CD4-positive, alpha-beta memory T cell (primary cell): Measurements from ENCODE around the gene PGK1. TPM values are rescaled to one million over a fixed set of nuclear protein-coding genes. Genes with fewer than 3 reads are reported as not detected.
"Not testable (repeated sequence)": the region's sequence is repeated elsewhere in the genome, so short reads cannot be mapped to it uniquely, and the experiment has no call there.

ENCODE experiments used
- CTCF ChIA-PET: fragments of 350-600 bp; sonication (Branson Sonifier 250); formaldehyde crosslinking; loops from one replicate; lab custom pipeline; 2021; ENCODE audit warnings: inconsistent platforms; ENCODE audit not compliant: partially characterized antibody; lab: Charles Lee
- POLR2A ChIA-PET: fragments of 350-600 bp; sonication (Branson Sonifier 250); formaldehyde crosslinking; loops from one replicate; lab custom pipeline; 2021; ENCODE audit not compliant: partially characterized antibody; lab: Charles Lee
- DNase-seq, 5 donors: peaks; one replicate each; pipeline versions ENCODE4 v3.0.0 to v3.0.0-alpha.2; 2020 to 2022; ENCODE audit warnings: mixed read lengths in 1 of 5
- H3K27ac ChIP-seq: one replicate; pipeline ENCODE4 v1.7.0; 2013; ENCODE audit warnings: low read depth, low read length
- H3K27me3 ChIP-seq: 2 replicates; pipeline ENCODE4 v1.7.0; 2013; ENCODE audit warnings: mild to moderate bottlenecking, low read length, moderate library complexity; ENCODE audit not compliant: insufficient read depth
- H3K36me3 ChIP-seq: 2 replicates; pipeline ENCODE4 v1.7.0; 2013; ENCODE audit warnings: mild to moderate bottlenecking, low read length, moderate library complexity; ENCODE audit not compliant: insufficient read depth
- H3K4me1 ChIP-seq: 2 replicates; pipeline ENCODE4 v1.7.0; 2013; ENCODE audit warnings: mild to moderate bottlenecking, low read length, moderate library complexity; ENCODE audit not compliant: insufficient read depth
- H3K4me3 ChIP-seq, 2 donors: one replicate each; pipeline ENCODE4 v1.7.0; 2013; ENCODE audit warnings: low read length in 2 of 2, mild to moderate bottlenecking in 1 of 2
- H3K9me3 ChIP-seq, 2 donors: one replicate each; pipeline ENCODE4 v1.7.0; 2013; ENCODE audit warnings: low read length in 2 of 2, control low read depth in 1 of 2; ENCODE audit not compliant: control insufficient read depth in 1 of 2
- H3K27ac Mint-ChIP-seq, 7 donors: one replicate each; pipeline ENCODE4 v1.8.0; 2020 to 2021; ENCODE audit warnings: mixed read lengths in 7 of 7, mild to moderate bottlenecking in 6 of 7, inconsistent platforms in 3 of 7, moderate library complexity in 3 of 7
- H3K27me3 Mint-ChIP-seq, 2 donors: one replicate each; pipeline ENCODE4 v1.8.0; 2020 to 2021; ENCODE audit warnings: mixed read lengths in 2 of 2
- H3K36me3 Mint-ChIP-seq, 2 donors: one replicate each; pipeline ENCODE4 v1.8.0; 2020 to 2021; ENCODE audit warnings: mixed read lengths in 2 of 2, inconsistent platforms in 1 of 2, mild to moderate bottlenecking in 1 of 2
- H3K4me1 Mint-ChIP-seq, 4 donors: one replicate each; pipeline ENCODE4 v1.8.0; 2020 to 2021; ENCODE audit warnings: mixed read lengths in 4 of 4, mild to moderate bottlenecking in 1 of 4
- H3K4me3 Mint-ChIP-seq, 8 donors: one replicate each; pipeline ENCODE4 v1.8.0; 2020 to 2021; ENCODE audit warnings: mixed read lengths in 8 of 8, mild to moderate bottlenecking in 7 of 8, moderate library complexity in 6 of 8, inconsistent platforms in 3 of 8
- H3K9me3 Mint-ChIP-seq, 8 donors: one replicate each; pipeline ENCODE4 v1.8.0; 2020 to 2021; ENCODE audit warnings: mixed read lengths in 8 of 8, mild to moderate bottlenecking in 5 of 8, inconsistent platforms in 3 of 8, moderate library complexity in 1 of 8
- intact Hi-C: fragments of 100-400 bp; cut with micrococcal nuclease; formaldehyde crosslinking; loops from one replicate; pipeline ENCODE4 v1.15.1; 2023
- polyA plus RNA-seq, 2 donors: library from polyadenylated mRNA; unstranded; fragments of 300-500 nt; fragmentation: Illumina TruSeq; gene quantifications; one replicate each; pipeline ENCODE4 v1.2.3, GENCODE V29; 2021
- total RNA-seq, 2 experiments: library from RNA; stranded (reverse); gene quantifications; one replicate each; pipeline ENCODE4 v1.2.3, GENCODE V29; 2021

PGK1 gene
- total and polyA plus RNA-seq, 4 experiments from 2014 or later = 205 to 867 (median 335) TPM

- peaks cover 3 to 7% (median 5%) of the 10 kb centered on the region in 4 donors for H3K4me1 Mint-ChIP-seq
- H3K36me3 Mint-ChIP-seq = peaks cover 0 to 2% of the 10 kb centered on the region in 2 donors
- CTCF ChIA-PET = interaction anchor here (1.0 to 1.6 kb wide), 5 partner anchors 15 to 240 kb away, joined by 3 to 5 read pairs (median 3); partner anchors contain the start of gene COX7B
- intact Hi-C loops = loop anchor here (2.0 to 10.0 kb wide), 4 partner anchors 35 to 1115 kb away; partner anchors contain the start of gene PGK1
- H3K9me3 Mint-ChIP-seq = no peaks in the 10 kb centered on the region
- H3K27ac ChIP-seq = peak within 1 kb of the TSS; percentile 85
- no peaks in the 10 kb centered on the region for H3K9me3 ChIP-seq
- H3K27me3 ChIP-seq = no peaks in the 10 kb centered on the region
- H3K27ac Mint-ChIP-seq = peak within 1 kb of the TSS; percentile 89 to 97 (median 95)
- H3K36me3 ChIP-seq = no peaks in the 10 kb centered on the region
- H3K27me3 Mint-ChIP-seq = no peaks in the 10 kb centered on the region
- DNase-seq = peak; percentile 80 to 89 (median 83)
- H3K4me3 ChIP-seq = peak within 1 kb of the TSS; percentile 29 to 67
- peaks cover 6% of the 10 kb centered on the region for H3K4me1 ChIP-seq
- H3K4me3 Mint-ChIP-seq = peak within 1 kb of the TSS; percentile 91 to 97 (median 94)
- POLR2A ChIA-PET = interaction anchor here (0.6 to 2.4 kb wide), 16 partner anchors 9 to 942 kb away, joined by 3 to 7 read pairs (median 4); partner anchors contain the start of genes ATP7A and PGK1
Measured at GRCh38 chrX:78139160-78140123, 35.4 kb downstream of the PGK1 start, which contains the start of gene TAF9B. Gene TAF9B (minus strand): TSS chrX:78139650. CDS start chrX:78139611, 39 bp downstream.

- ChIA-PET POLR2A (interaction anchor here (0.8 to 2.4 kb wide), 6 partner anchors 10 to 182 kb away, joined by 3 to 7 read pairs (median 4); partner anchors contain the start of gene PGK1), CTCF (interaction anchor here (1.0 to 1.6 kb wide), 3 partner anchors 60 to 241 kb away, joined by 3 to 4 read pairs (median 3); partner anchors contain the start of gene COX7B)
- no peaks in the 10 kb centered on the region for H3K9me3 ChIP-seq
- Mint-ChIP-seq H3K27me3 (no peaks in the 10 kb centered on the region), H3K9me3 (no peaks in the 10 kb centered on the region), H3K27ac (peak overlapping the region in 5 of 7 donors; percentile 73 to 95 (median 94)), H3K36me3 (peaks cover 0 to 2% of the 10 kb centered on the region in 2 donors), H3K4me1 (peaks cover 3 to 7% (median 5%) of the 10 kb centered on the region in 4 donors), H3K4me3 (peak overlapping the region; percentile 4 to 97 (median 88))
- H3K4me3 ChIP-seq = no peak overlapping the region
- H3K27ac ChIP-seq = no peak overlapping the region
- H3K27me3 ChIP-seq = no peaks in the 10 kb centered on the region
- H3K36me3 ChIP-seq = no peaks in the 10 kb centered on the region
- DNase-seq = no peak
- intact Hi-C loops = no loop called here
- peaks cover 6% of the 10 kb centered on the region for H3K4me1 ChIP-seq
Measured at GRCh38 chrX:78140206-78140605, 36.2 kb downstream of the PGK1 start.

DNA sequence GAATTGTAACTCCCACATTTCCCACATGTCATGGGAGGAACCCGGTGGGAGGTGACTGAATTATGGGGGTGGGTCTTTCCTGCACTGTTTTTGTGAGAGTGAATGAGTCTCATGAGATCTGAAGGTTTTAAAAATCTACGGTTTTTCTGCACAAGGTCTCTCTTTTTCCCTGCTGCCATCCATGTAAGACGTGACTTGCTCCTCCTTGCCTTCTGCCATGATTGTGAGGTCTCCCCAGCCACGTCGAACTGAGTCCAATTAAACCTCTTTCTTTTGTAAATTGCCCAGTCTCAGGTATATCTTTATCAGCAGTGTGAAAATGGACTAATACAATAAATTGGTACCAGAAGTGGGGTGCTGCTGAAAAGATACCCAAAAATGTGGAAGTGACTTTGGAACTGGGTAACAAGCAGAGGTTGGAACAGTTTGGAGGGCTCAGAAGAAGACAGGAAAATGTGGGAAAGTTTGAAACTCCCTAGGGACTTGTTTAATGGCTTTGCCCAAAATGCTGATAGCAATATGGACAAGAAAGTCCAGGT, 43.0 kb downstream of the PGK1 start:
- H3K27me3 Mint-ChIP-seq, H3K27ac ChIP-seq, H3K4me1 Mint-ChIP-seq, H3K27ac Mint-ChIP-seq, POLR2A ChIA-PET, H3K9me3 ChIP-seq, H3K4me3 Mint-ChIP-seq, H3K4me1 ChIP-seq, H3K36me3 Mint-ChIP-seq, H3K36me3 ChIP-seq, DNase-seq, H3K4me3 ChIP-seq, H3K27me3 ChIP-seq, intact Hi-C loops, CTCF ChIA-PET: not testable (repeated sequence)
- peaks cover 0 to 31% (median 20%) of the 10 kb centered on the region in 8 donors for H3K9me3 Mint-ChIP-seq

- DNase-seq = peak in 3 of 5 donors; percentile 13 to 39 (median 21)
- H3K9me3 ChIP-seq, H3K36me3 ChIP-seq, H3K4me1 ChIP-seq, H3K9me3 Mint-ChIP-seq, H3K27me3 Mint-ChIP-seq, H3K36me3 Mint-ChIP-seq, H3K27ac ChIP-seq, H3K27me3 ChIP-seq, intact Hi-C loops, H3K4me3 ChIP-seq, CTCF ChIA-PET: not testable (repeated sequence)
- H3K4me3 Mint-ChIP-seq = peak overlapping the region in 4 of 8 donors; percentile 36 to 55 (median 47)
- peak overlapping the region in 5 of 7 donors; percentile 10 to 85 (median 45) for H3K27ac Mint-ChIP-seq
- POLR2A ChIA-PET = interaction anchor here (0.6 to 1.7 kb wide), 2 partner anchors 9 to 18 kb away, joined by 3 to 5 read pairs; partner anchors contain the start of gene TAF9B
- peaks cover 6 to 23% (median 8%) of the 10 kb centered on the region in 4 donors for H3K4me1 Mint-ChIP-seq
Measured at GRCh38 chrX:78157373-78157772, 53.3 kb downstream of the PGK1 start.

DNA sequence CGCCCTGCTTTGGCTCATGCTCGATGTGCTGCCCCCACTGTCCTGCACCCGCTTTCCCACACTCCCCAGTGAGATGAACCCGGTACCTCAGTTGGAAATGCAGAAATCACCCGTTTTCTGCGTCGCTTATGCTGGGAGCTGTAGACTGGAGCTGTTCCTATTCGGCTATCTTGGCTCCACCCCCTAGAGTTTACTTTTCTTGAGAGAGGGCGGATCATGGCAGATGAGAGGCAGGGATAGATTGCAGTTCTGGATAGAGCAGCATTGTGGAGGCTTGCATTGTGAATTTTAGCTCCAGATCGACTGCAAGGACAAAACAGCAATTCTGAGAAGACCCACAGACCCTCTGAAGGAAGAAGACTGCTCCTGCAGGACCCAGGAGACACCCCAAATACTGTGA, 53.8 kb downstream of the PGK1 start:
- H3K4me3 ChIP-seq, H3K27ac ChIP-seq, H3K36me3 Mint-ChIP-seq, H3K27me3 ChIP-seq, H3K4me1 ChIP-seq, CTCF ChIA-PET, H3K36me3 ChIP-seq, H3K4me3 Mint-ChIP-seq, H3K9me3 ChIP-seq, H3K27me3 Mint-ChIP-seq, H3K9me3 Mint-ChIP-seq, DNase-seq, intact Hi-C loops: not testable (repeated sequence)
- Mint-ChIP-seq H3K4me1 (peaks cover 7 to 24% (median 9%) of the 10 kb centered on the region in 4 donors), H3K27ac (peak overlapping the region in 2 of 7 donors; percentile 10 to 38)
- POLR2A ChIA-PET = interaction anchor here (1.7 kb wide), 1 partner anchor 19 kb away, joined by 5 read pairs; the partner anchor contains the start of gene TAF9B

DNA sequence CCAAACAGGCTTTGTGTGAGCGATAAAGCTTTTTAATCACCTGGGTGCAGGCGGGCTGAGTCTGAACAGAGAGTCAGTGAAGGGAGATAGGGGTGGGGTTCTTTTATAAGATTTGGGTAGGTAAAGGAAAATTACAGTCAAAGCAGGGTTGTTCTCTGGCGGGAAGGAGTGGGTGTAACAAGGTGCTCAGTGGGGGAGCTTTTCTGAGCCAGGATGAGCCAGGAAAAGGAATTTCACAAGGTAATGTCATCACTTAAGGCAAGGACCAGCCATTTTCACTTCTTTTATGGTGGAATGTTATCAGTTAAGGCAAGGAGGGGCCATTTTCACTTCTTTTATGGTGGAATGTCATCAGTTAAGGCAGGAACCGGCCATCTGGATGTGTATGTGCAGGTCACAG, 56.7 kb downstream of the PGK1 start:
- H3K9me3 Mint-ChIP-seq, H3K27me3 Mint-ChIP-seq, CTCF ChIA-PET, H3K4me1 ChIP-seq, DNase-seq, H3K4me3 ChIP-seq, intact Hi-C loops, H3K4me3 Mint-ChIP-seq, H3K9me3 ChIP-seq, H3K36me3 ChIP-seq, POLR2A ChIA-PET, H3K36me3 Mint-ChIP-seq, H3K27me3 ChIP-seq, H3K27ac ChIP-seq, H3K27ac Mint-ChIP-seq: not testable (repeated sequence)
- H3K4me1 Mint-ChIP-seq = peaks cover 7 to 24% (median 9%) of the 10 kb centered on the region in 4 donors

- H3K9me3 ChIP-seq, H3K4me3 ChIP-seq, H3K4me1 ChIP-seq, H3K4me3 Mint-ChIP-seq, H3K27ac Mint-ChIP-seq, POLR2A ChIA-PET, H3K27me3 Mint-ChIP-seq, H3K36me3 ChIP-seq, CTCF ChIA-PET, intact Hi-C loops, DNase-seq, H3K27me3 ChIP-seq, H3K27ac ChIP-seq, H3K36me3 Mint-ChIP-seq, H3K9me3 Mint-ChIP-seq: not testable (repeated sequence)
- H3K4me1 Mint-ChIP-seq = peaks cover 4 to 11% (median 8%) of the 10 kb centered on the region in 4 donors
Measured at GRCh38 chrX:78163175-78163574, 59.1 kb downstream of the PGK1 start.
